SIG-M5 (cell line): ENCODE data around the gene TAS1R2.

Experiments
- DNase-seq: peaks from one replicate; lab custom pipeline; 2025; lab: John Stamatoyannopoulos, UW

Gene TAS1R2

DNA sequence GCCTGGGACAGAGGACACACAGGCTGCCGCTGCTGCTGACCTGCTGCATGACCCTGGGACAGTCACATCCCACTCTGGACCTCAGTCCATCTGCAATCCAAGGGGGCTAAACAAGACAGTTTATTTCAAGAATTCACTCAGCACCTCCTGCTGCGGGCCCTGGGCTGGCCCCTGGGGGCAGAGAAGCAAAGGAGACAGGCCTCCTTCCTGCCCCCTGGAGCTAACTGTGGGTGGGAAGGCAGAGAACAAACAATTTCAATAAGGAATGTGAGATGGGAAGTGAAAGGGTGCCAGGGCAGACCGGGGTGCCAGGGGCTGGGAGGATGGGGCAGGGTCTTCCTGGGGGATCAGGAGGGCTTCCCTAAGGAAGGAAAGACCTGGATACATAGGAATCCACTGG lies 60.0 kb downstream of the TAS1R2 start:
- DNase-seq, result no peak

DNA sequence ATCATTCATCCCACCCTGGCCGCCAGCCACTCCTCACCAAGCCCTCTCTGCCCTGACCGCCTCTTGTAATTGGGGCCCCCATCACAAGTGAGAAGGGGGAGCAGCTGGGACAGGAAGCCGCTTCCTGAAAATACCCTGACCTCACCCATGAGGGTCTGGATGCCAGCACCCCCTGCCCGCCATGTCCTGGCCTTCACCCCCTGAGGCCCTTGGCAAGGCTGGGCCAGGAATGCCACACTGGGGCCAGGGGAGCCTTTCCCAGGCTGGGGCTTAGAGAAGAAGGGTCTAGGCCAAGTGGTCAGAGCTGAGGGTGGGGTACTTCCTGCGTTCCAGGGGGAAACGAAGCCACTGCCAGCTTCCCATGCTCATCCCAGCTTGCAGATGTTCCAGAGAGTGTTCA lies 60.5 kb downstream of the TAS1R2 start:
- no peak for DNase-seq

DNA sequence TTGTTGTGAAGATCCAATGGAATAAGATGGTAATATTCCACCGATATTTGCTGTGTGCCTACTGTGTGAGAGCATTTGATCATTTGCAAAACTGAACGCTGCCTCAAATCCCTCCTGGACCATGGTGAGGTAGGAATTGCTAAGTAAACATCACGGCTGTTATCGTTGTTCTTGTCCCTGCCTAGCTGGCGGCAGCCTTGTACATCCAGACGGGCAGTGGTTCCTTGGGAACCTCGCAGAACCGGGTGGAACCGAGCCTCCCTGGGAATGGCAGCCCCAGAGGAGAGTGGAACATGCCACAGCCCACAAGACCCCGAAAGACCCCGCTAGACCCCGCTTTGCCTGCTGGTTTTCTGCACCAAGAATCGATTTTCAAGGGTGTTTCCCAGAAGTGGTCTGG lies 60.9 kb downstream of the TAS1R2 start:
- DNase-seq, result no peak

DNA sequence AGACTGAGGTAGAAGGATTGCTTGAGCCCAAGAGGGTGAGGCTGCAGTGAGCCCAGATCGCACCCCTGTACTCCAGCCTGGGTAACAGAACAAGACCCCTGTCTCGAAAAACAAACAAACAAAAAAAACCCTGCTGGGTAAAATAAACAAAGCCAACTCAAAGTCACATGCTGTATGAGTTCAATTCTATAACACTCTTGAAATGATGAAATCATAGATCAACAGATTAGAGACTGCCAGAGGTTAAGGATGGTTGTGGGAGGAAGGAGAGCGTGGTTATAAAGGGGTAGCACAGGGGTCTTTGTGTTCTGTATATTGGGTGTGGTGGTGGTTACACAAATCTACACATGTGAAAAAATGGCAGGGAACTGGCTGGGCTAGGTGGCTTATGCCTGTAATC lies 62.5 kb downstream of the TAS1R2 start:
- no peak for DNase-seq

DNA sequence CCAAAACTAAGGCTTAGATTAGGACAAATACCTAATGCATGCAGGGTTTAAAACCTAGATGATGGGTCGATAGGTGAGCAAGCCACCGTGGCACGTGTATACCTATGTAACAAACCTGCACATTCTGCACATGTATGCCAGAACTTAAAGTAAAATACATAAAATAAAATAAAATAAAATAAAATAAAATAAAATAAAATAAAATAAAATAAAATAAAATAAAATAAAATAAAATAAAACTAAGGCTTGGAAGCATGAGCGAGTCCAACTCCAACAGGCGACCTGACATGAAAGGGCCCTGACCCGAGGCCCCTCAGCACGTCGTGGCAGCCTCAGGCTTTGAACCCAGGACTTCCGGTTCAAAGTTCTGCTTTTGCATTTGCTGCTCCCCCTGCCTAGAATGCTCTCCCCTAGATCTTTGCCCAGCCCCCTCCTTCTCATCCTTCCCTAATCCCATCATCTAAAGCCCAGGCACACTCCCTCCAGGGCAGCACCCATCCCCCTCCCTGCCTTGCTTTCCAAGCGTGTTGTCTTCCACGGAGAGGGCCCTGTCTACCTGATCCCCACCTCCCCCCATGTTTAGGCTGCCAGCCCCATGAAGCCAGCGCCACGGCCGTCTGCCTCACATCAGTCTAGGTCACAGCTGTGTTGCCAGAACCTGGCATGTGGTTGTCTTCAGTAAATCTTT lies 64.3 kb downstream of the TAS1R2 start:
- DNase-seq, result no peak

DNA sequence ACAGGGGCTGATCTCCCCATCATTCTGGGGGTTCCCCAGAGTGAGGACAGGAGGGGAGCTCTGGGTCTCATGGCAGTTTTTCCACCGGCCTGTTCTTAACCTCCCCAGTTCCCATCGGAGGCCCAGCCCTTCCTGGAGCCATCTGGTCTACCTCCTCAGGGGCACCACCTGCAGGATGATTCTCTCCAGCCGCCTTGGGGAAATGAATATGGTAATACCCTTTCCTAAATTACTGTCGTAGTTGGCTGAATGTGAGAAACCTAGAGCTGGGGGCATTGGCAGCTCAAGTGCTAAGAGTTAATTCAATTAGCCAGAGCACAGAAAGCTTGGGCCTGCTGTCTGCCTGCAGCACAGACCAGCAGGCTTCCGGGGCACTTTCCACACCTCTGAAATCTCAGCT lies 64.9 kb downstream of the TAS1R2 start:
- DNase-seq, result no peak

DNA sequence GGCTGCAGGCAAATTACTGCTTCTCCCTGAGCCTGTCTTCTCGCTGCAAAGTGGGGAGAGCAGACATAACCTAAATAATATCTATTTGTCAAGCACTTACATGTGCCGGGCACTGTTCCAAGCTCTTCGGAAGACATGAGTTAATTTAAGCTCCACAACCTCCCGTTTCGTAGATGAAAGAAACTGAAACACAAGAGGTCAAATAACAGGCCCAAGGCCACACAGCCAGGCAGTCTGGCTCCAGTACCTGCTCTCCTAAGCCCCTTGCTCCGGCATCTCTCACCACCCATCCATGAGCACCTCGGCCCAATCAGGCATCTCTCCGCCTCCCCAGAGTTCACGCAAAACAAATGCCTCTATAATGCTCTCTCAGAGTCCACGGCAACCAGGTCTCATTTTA lies 65.4 kb downstream of the TAS1R2 start:
- DNase-seq, result no peak

DNA sequence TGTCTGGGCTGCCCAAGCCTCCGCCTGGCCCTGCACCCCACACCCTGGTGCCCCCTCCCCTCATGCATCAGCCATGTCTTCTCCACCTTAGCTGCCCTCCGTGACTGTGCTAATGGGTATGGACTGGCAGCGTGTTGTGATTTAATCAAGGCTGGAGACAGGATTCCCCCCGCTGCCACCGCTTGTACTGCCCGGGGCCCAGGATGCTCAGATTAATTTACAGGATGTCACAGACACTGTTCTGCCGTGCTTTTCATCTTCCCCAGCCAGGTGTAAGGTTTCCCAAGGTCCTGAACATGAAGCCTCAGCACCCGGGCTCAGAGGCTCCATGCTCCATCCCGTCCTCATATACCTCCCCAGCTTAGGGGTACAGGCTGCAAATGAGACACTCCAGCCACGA lies 66.3 kb downstream of the TAS1R2 start:
- no peak for DNase-seq

DNA sequence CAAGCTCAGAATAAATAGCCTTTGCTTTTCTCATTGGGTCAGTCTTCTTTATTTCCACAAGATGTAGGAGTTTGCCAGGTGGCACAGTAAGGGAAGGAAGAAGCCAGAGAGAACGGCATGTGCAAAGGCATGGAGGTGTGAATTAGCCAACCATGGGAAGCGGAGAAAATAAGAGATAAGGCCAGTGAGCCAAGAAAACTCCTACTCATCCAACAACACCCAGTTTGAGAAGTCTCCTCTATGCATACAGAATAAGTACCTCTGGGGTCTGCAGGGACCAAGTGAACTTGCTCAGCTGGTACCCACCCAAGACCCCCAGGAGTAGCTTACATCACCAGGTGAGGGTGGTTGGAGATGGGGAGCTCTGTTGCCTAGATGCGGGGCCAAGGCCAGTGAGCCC lies 66.7 kb downstream of the TAS1R2 start:
- no peak for DNase-seq
